ENCODE data around the gene OGDH.

Gene OGDH

DNA sequence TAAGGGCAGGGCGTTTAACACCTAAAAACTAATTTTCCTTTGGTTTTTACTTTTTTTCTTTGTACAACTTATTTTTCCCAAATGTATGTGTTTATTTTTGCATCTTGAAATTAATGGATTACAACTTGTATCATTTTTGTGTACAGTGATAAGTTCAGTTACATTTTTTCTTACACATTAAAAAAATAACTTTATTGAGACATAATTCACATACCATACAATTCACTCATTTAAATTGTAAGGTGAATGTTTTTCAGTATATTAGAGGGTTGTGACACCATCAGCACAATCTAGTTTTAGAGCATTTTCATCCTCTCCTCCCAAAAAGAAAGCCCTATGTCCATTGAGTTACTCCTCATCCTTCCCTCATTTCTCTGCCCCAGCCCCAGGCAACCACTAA, 11.6 kb downstream of the OGDH start:
- Mint-ChIP-seq H3K27ac (peak overlapping the region; percentile 90), H3K27me3 (no peaks in the 10 kb centered on the region), H3K9me3 (no peaks in the 10 kb centered on the region)

GRCh38 chr7:44618753-44619152, 12.3 kb downstream of the OGDH start:
- no peak for DNase-seq
- no peaks in the 10 kb centered on the region for H3K27me3 Mint-ChIP-seq
- H3K9me3 Mint-ChIP-seq = no peaks in the 10 kb centered on the region
- peak overlapping the region; percentile 90 for H3K27ac Mint-ChIP-seq
- peak; percentile 50 to 53 for ATAC-seq (replicated peaks)
- peaks cover 20 to 36% of the 10 kb centered on the region in 2 donors for H3K36me3 Mint-ChIP-seq
- H3K4me3 Mint-ChIP-seq = peak overlapping the region in 1 of 2 donors; percentile 1
- H3K4me1 Mint-ChIP-seq = peaks cover 32 to 84% of the 10 kb centered on the region in 2 donors

More for the DNA sequence above, 11.6 kb downstream of the OGDH start:
- Mint-ChIP-seq H3K4me3 (peak overlapping the region in 1 of 2 donors; percentile 1), H3K4me1 (peaks cover 32 to 81% of the 10 kb centered on the region in 2 donors), H3K36me3 (peaks cover 20 to 33% of the 10 kb centered on the region in 2 donors)
- DNase-seq = no peak
- ATAC-seq (replicated peaks) = no peak

- ATAC-seq (replicated peaks) (no peak), DNase-seq (no peak)
- H3K4me3 Mint-ChIP-seq = no peak overlapping the region
- H3K27ac Mint-ChIP-seq = peak overlapping the region; percentile 14
- no peaks in the 10 kb centered on the region for H3K27me3 Mint-ChIP-seq
- H3K36me3 Mint-ChIP-seq = peaks cover 21 to 44% of the 10 kb centered on the region in 2 donors
- H3K9me3 Mint-ChIP-seq = no peaks in the 10 kb centered on the region
- peaks cover 28 to 72% of the 10 kb centered on the region in 2 donors for H3K4me1 Mint-ChIP-seq
These were observed 14.8 kb downstream of the OGDH start for GRCh38 chr7:44621034-44621749.

DNA sequence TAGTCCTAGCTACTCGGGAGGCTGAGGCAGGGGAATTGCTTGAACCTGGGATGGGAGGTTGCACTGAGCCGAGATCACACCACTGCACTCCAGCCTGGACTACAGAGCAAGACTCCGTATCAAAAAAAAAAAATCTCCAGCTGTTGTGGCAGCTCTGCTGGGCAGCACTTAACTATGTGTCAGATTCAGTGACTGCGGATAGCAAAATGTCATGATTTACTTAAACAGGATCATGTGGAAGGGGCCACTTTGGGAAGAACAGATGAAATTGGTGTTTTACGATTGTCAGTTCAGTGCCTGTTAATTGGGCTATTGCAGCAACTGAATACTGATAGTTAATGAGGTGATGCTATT, 15.3 kb downstream of the OGDH start:
- Mint-ChIP-seq H3K9me3 (no peaks in the 10 kb centered on the region), H3K4me3 (no peak overlapping the region)

DNA sequence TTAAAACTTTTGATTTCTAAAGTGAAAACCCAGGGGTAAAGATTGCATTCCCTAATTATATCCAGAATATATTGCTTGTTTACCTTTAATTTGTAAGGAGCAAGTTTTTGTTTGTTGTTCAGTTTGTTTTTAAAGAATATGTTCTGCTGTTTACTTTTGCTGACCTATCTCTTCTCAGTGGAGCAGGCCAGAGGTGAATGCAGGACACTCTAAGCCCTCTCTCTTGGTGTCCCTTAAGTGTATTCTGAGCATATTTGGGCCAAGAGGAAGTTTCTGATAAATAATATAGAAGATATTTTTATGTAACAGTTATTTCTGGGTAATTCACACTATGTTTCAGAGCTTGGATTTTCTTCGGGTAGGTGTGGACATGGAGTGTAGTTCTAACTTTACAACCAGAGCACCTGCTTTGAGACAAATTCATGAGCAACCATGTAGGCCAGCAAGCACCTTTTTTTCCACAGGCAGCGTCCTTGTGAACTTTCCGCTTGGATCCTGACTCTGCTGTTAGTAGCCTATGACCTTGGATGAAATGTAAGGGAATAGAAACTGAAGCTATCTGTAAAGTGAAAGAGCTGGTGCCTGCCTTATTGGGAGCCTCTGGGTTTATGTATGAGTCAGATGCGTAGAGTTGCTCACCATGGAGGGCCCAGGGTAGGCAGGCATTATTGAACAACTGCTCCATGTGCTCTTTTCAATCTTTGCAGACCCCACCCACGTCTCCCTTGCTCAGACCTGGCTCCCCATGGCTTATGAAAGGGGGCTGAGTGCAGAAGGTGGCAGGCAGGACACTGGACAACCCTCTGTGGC, 16.1 kb downstream of the OGDH start:
- Mint-ChIP-seq H3K27me3 (no peaks in the 10 kb centered on the region), H3K4me1 (peaks cover 24 to 63% of the 10 kb centered on the region in 2 donors)

More for the DNA sequence above, 15.3 kb downstream of the OGDH start:
- H3K27ac Mint-ChIP-seq = no peak overlapping the region
- ATAC-seq (replicated peaks) (no peak), DNase-seq (no peak)
- no peaks in the 10 kb centered on the region for H3K27me3 Mint-ChIP-seq
- H3K36me3 Mint-ChIP-seq = peaks cover 21 to 49% of the 10 kb centered on the region in 2 donors
- H3K4me1 Mint-ChIP-seq = peaks cover 28 to 71% of the 10 kb centered on the region in 2 donors

GRCh38 chr7:44624318-44624717, 17.9 kb downstream of the OGDH start:
- Mint-ChIP-seq H3K9me3 (no peaks in the 10 kb centered on the region), H3K27me3 (no peaks in the 10 kb centered on the region), H3K4me1 (peaks cover 21 to 56% of the 10 kb centered on the region in 2 donors), H3K27ac (no peak overlapping the region), H3K36me3 (peaks cover 20 to 52% of the 10 kb centered on the region in 2 donors), H3K4me3 (no peak overlapping the region)
- no peak for DNase-seq
- ATAC-seq (replicated peaks) = no peak

More for the DNA sequence above, 16.1 kb downstream of the OGDH start:
- no peaks in the 10 kb centered on the region for H3K9me3 Mint-ChIP-seq
- DNase-seq (no peak), ATAC-seq (replicated peaks) (peak; percentile 72 to 88)
- no peak overlapping the region for H3K4me3 Mint-ChIP-seq
- peak overlapping the region; percentile 57 for H3K27ac Mint-ChIP-seq
- H3K36me3 Mint-ChIP-seq = peaks cover 21 to 53% of the 10 kb centered on the region in 2 donors

DNA sequence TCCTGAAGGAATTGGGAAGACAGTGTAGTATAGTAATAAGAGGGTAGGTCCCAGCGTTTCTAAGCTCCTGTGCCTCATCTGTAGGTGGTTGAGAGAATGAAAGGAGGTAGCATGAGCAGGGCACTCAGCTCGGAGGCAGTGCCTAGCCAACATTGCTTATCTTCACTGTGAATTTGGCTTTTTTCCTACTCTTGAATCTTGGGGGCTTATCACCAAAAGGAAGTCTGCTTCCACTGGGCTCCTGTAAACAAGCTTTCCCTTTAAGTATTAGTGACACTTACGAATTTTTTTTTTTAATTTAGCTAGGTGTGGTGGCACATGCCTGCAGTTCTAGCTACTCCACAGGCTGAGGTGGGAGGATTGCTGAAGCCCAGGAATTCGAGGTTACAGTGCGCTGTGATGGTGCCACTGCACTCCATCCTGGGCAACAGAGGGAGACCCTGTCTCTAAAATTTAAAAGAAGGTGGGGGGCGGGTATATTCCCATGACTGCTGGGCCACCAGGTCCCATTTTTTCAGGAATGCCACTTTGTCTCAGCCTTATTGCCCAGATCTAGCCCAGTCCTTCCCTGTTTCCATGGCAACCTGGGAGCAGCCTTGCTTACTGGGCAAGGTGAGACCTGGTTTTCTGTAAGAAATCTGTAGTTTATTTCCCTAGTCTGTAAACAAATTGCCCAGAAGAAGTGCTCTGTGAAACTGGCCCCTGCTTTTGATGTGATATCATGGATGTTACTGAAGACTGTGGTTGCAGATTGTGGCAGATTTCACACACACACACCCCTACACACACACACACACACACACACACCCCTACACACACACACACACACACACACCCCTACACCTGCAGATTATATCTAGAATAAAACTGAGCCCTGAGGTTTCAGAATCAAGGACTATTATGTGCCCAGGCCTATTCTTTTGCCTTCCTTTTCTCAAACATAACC, 19.4 kb downstream of the OGDH start:
- H3K4me3 Mint-ChIP-seq = no peak overlapping the region
- no peak overlapping the region for H3K27ac Mint-ChIP-seq
- no peaks in the 10 kb centered on the region for H3K27me3 Mint-ChIP-seq
- DNase-seq (no peak), ATAC-seq (replicated peaks) (no peak)
- H3K4me1 Mint-ChIP-seq = peaks cover 32 to 62% of the 10 kb centered on the region in 2 donors
- H3K9me3 Mint-ChIP-seq = no peaks in the 10 kb centered on the region
- H3K36me3 Mint-ChIP-seq = peaks cover 27 to 67% of the 10 kb centered on the region in 2 donors

GRCh38 chr7:44626620-44627019, 20.2 kb downstream of the OGDH start:
- Mint-ChIP-seq H3K36me3 (peaks cover 21 to 64% of the 10 kb centered on the region in 2 donors), H3K9me3 (no peaks in the 10 kb centered on the region), H3K4me3 (no peak overlapping the region), H3K27me3 (no peaks in the 10 kb centered on the region), H3K27ac (no peak overlapping the region), H3K4me1 (peaks cover 38 to 62% of the 10 kb centered on the region in 2 donors)
- no peak for DNase-seq
- ATAC-seq (replicated peaks) = no peak

DNA sequence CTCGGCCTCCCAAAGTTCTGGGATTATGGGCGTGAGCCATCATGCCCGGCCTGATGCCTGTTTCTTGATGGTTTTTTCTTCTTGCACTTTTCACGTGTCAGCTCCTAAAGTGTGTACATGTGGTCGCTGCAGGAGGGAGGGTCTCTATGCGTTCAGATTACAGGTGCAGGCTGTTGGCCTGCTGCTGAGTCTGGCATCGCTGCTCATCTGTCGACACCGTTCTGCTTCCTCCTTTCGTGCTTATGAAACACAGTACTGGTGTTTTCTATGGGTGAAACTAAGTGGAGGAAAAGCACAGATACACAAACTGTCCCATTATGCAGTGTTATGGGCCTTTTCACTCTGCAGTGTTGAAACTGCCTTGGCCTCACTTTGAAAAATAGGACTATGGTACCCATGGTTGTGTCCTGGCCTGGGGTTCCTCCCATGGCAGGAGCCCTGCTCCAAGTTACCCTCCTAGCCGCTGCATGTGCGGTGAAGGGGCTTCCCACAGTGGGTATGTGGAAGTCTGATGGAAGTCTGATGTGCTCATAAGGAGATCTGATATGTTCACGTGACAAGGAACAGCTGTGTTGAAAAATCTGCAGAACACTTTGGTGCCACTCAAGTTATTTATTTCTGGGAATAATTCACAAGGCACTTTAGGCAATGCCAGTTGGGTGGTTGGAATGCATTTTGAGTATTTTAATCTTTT, 23.5 kb downstream of the OGDH start:
- Mint-ChIP-seq H3K36me3 (peaks cover 24 to 60% of the 10 kb centered on the region in 2 donors), H3K4me1 (peaks cover 49 to 63% of the 10 kb centered on the region in 2 donors), H3K4me3 (peak overlapping the region; percentile 54 to 69), H3K27ac (peak overlapping the region; percentile 95), H3K27me3 (no peaks in the 10 kb centered on the region), H3K9me3 (peaks cover 0 to 3% of the 10 kb centered on the region in 2 donors)
- peak; percentile 26 for DNase-seq
- peak; percentile 61 to 63 for ATAC-seq (replicated peaks)

DNA sequence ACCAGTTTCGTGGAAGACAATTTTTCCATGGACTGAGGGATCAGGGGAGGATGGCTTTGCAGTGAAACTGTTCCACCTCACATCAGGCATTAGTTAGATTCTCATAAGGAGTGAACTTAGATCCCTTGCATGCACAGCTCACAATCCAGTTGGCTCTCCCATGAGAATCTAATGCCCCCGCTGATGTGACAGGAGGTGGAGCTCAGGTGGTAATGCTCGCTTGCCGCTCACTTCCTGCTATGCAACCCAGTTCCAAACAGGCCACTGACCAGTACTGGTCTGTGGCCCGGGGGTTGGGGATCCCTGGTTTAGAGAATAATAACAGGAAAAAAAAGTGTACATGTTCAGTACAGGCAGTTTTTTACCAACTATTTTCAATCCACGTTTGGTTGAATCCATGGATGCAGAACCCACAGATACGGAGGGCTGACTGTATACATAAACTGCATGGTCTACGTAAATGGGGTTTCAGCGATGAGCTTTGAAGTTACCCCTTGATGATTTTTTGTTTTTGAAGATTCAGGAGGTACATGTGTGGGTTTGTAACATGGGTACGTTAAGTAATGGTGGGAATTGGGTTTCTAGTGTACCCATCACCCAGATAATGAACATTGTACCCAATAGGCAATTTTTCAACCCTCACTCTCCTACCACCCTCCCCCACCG, 24.5 kb downstream of the OGDH start:
- Mint-ChIP-seq H3K27ac (peak overlapping the region; percentile 31), H3K4me1 (peaks cover 55 to 73% of the 10 kb centered on the region in 2 donors), H3K4me3 (no peak overlapping the region), H3K9me3 (peaks cover 0 to 3% of the 10 kb centered on the region in 2 donors), H3K27me3 (no peaks in the 10 kb centered on the region), H3K36me3 (peaks cover 21 to 57% of the 10 kb centered on the region in 2 donors)
- DNase-seq (no peak), ATAC-seq (replicated peaks) (no peak)

GRCh38 chr7:44631458-44632115, 25.2 kb downstream of the OGDH start:
- Mint-ChIP-seq H3K4me3 (peak overlapping the region; percentile 52 to 64), H3K36me3 (peaks cover 25 to 55% of the 10 kb centered on the region in 2 donors), H3K9me3 (peaks cover 0 to 3% of the 10 kb centered on the region in 2 donors), H3K27ac (peak overlapping the region; percentile 94), H3K4me1 (peaks cover 61 to 80% of the 10 kb centered on the region in 2 donors), H3K27me3 (no peaks in the 10 kb centered on the region)
- ATAC-seq (replicated peaks) (no peak), DNase-seq (no peak)

GRCh38 chr7:44632196-44632595, 25.8 kb downstream of the OGDH start:
- Mint-ChIP-seq H3K4me3 (peak overlapping the region in 1 of 2 donors; percentile 52), H3K36me3 (peaks cover 30 to 55% of the 10 kb centered on the region in 2 donors), H3K9me3 (peaks cover 0 to 3% of the 10 kb centered on the region in 2 donors), H3K4me1 (peaks cover 64 to 86% of the 10 kb centered on the region in 2 donors), H3K27me3 (no peaks in the 10 kb centered on the region), H3K27ac (peak overlapping the region; percentile 94)
- ATAC-seq (replicated peaks) = no peak
- DNase-seq = no peak

Measured in stimulated activated naive B cell treated with anti-CD40 and anti-IgM and Interleukin-4, amounts not matched to agents 10 μg/mL and 1 μg/mL and 100 μg/mL, for 72 hours (primary cell).